MCF 10A (cell line): ENCODE results near the gene PPP1R12B. TPM values are rescaled to one million over a fixed set of nuclear protein-coding genes. Genes with fewer than 3 reads are reported as not detected.

Experiments
- Bru-seq: library from RNA; stranded (reverse); fragments of 400-500 nt; gene quantifications from one replicate; lab custom pipeline; 2021; lab: Mats Ljungman, UMichigan
- BruChase-seq, 2 experiments: library from RNA; stranded (reverse); fragments of 400-500 nt; gene quantifications; one replicate each; lab custom pipeline; 2021; lab: Mats Ljungman, UMichigan
- BruUV-seq: library from RNA; stranded (reverse); fragments of 400-500 nt; replicated peaks from 2 replicates; lab custom pipeline; 2021; lab: Mats Ljungman, UMichigan
- CTCF ChIA-PET: fragments of 300-600 bp; sonication (Branson Sonifier 250); formaldehyde crosslinking; extraction: SDS; loops from one replicate; lab custom pipeline; 2021; ENCODE audit warnings: antibody characterized with exemption, inconsistent platforms; lab: Yijun Ruan, JAX
- POLR2A ChIA-PET: fragments of 300-600, 350-650 bp; sonication (Branson Sonifier 250); formaldehyde crosslinking; extraction: SDS; loops from one replicate; lab custom pipeline; 2020; ENCODE audit warnings: antibody characterized with exemption, inconsistent platforms; lab: Yijun Ruan, JAX
- DNase-seq: peaks from one replicate; pipeline ENCODE4 v3.0.0-alpha.2; 2018; ENCODE audit not compliant: unreplicated experiment
- H3K27ac Mint-ChIP-seq: one replicate; pipeline ENCODE4 v1.8.0; 2022; ENCODE audit warnings: mild to moderate bottlenecking, low read depth, mixed read lengths; ENCODE audit not compliant: unreplicated experiment
- H3K27me3 Mint-ChIP-seq: one replicate; pipeline ENCODE4 v1.8.0; 2022; ENCODE audit warnings: mixed read lengths; ENCODE audit not compliant: insufficient read depth, unreplicated experiment
- H3K36me3 Mint-ChIP-seq: one replicate; pipeline ENCODE4 v1.8.0; 2022; ENCODE audit warnings: mild to moderate bottlenecking, moderate library complexity, mixed read lengths; ENCODE audit not compliant: insufficient read depth, unreplicated experiment
- H3K4me1 Mint-ChIP-seq: one replicate; pipeline ENCODE4 v1.8.0; 2022; ENCODE audit warnings: mixed read lengths; ENCODE audit not compliant: insufficient read depth, unreplicated experiment
- H3K4me3 Mint-ChIP-seq: one replicate; pipeline ENCODE4 v1.8.0; 2022; ENCODE audit warnings: mild to moderate bottlenecking, moderate library complexity, mixed read lengths; ENCODE audit not compliant: unreplicated experiment
- H3K9me3 Mint-ChIP-seq: one replicate; pipeline ENCODE4 v1.8.0; 2022; ENCODE audit warnings: mixed read lengths; ENCODE audit not compliant: unreplicated experiment
- CTCF ChIP-seq: fragments of 200-600 bp; IDR thresholded peaks from one replicate; pipeline ENCODE4 v1.8.0; 2022; ENCODE audit warnings: antibody characterized with exemption, mild to moderate bottlenecking; ENCODE audit not compliant: unreplicated experiment
- intact Hi-C: fragments of 100-400 bp; cut with micrococcal nuclease; formaldehyde crosslinking; loops from 2 replicates; pipeline ENCODE4 v1.14.1; 2022
- long read RNA-seq: library from polyadenylated mRNA; stranded (forward); transcript quantifications from one replicate; pipeline ENCODE4 v2.0.0, GENCODE V29; 2022
- total RNA-seq: library from RNA; stranded (reverse); gene quantifications from 2 replicates; pipeline ENCODE4 v1.2.3, GENCODE V29; 2022

The PPP1R12B gene
- total RNA-seq (31.1 and 33.8 TPM in 2 replicates), Bru-seq, nascent RNA (percentile 83 among the genes with signal in this experiment), BruChase-seq, experiment 1, labeled RNA remaining after a 6-hour chase (percentile 81 among the genes with signal in this experiment), BruChase-seq, experiment 2, labeled RNA remaining after a 2-hour chase (percentile 84 among the genes with signal in this experiment)
- long read RNA-seq, partial matches to known transcripts: 0 of 5 reads
- long read RNA-seq, other reads (novel, unspliced or antisense): 4 of 5 reads

GRCh38 chr1:202348509-202349205 is at the start of gene PPP1R12B:
Gene PPP1R12B (plus strand): TSS chr1:202348699. CDS start chr1:202348852, 153 bp downstream.
- Mint-ChIP-seq H3K4me1 (peaks cover 33% of the 10 kb centered on the region), H3K9me3 (no peaks in the 10 kb centered on the region), H3K27me3 (no peaks in the 10 kb centered on the region), H3K36me3 (no peaks in the 10 kb centered on the region), H3K27ac (peak within 1 kb of the TSS; percentile 78), H3K4me3 (peak within 1 kb of the TSS; percentile 81)
- TSS peak; percentile 79 for BruUV-seq
- intact Hi-C loops: no loop called here
- DNase-seq: peak; percentile 100
- POLR2A ChIA-PET: interaction anchor here (0.6 to 3.4 kb wide), 29 partner anchors 11 to 659 kb away, joined by 3 to 17 read pairs (median 3); partner anchors contain the start of genes KLHL12, PCAT6 and TMEM183A
- CTCF ChIA-PET: interaction anchor here (0.6 to 4.2 kb wide), 8 partner anchors 18 to 371 kb away, joined by 3 to 29 read pairs (median 3); no protein-coding TSS in a partner anchor
- TF ChIP-seq CTCF: no peak

- no peaks in the 10 kb centered on the region for H3K27me3 Mint-ChIP-seq
- no peak for TF ChIP-seq CTCF
- H3K9me3 Mint-ChIP-seq: no peaks in the 10 kb centered on the region
- no peaks in the 10 kb centered on the region for H3K4me1 Mint-ChIP-seq
- CTCF ChIA-PET: interaction anchor here (1.1 to 9.9 kb wide), 5 partner anchors 15 to 115 kb away, joined by 4 to 117 read pairs (median 6); partner anchors contain the start of gene LGR6
- DNase-seq: no peak
- no peak overlapping the region for H3K4me3 Mint-ChIP-seq
- POLR2A ChIA-PET: interaction anchor here (1.2 kb wide), 1 partner anchor 10 kb away, joined by 3 read pairs; no protein-coding TSS in a partner anchor
- no peaks in the 10 kb centered on the region for H3K36me3 Mint-ChIP-seq
- H3K27ac Mint-ChIP-seq: no peak overlapping the region
- intact Hi-C loops: no loop called here
- no TSS peak for BruUV-seq
Observed at GRCh38 chr1:202302166-202302565, 46.3 kb upstream of the PPP1R12B start.

GRCh38 chr1:202304375-202304774 is 44.1 kb upstream of the PPP1R12B start:
- Mint-ChIP-seq H3K27me3 (no peaks in the 10 kb centered on the region), H3K4me1 (no peaks in the 10 kb centered on the region), H3K9me3 (no peaks in the 10 kb centered on the region), H3K36me3 (no peaks in the 10 kb centered on the region), H3K4me3 (no peak overlapping the region), H3K27ac (no peak overlapping the region)
- no peak for TF ChIP-seq CTCF
- POLR2A ChIA-PET: no interaction called here
- intact Hi-C loops: no loop called here
- DNase-seq: no peak
- no TSS peak for BruUV-seq
- CTCF ChIA-PET: interaction anchor here (1.1 to 9.9 kb wide), 3 partner anchors 13 to 118 kb away, joined by 3 to 117 read pairs (median 105); no protein-coding TSS in a partner anchor

- ChIA-PET CTCF (interaction anchor here (0.6 to 9.9 kb wide), 5 partner anchors 12 to 151 kb away, joined by 3 to 117 read pairs (median 4); no protein-coding TSS in a partner anchor), POLR2A (interaction anchor here (1.2 kb wide), 1 partner anchor 8 kb away, joined by 4 read pairs; no protein-coding TSS in a partner anchor)
- Mint-ChIP-seq H3K27me3 (no peaks in the 10 kb centered on the region), H3K36me3 (no peaks in the 10 kb centered on the region), H3K9me3 (no peaks in the 10 kb centered on the region), H3K4me1 (no peaks in the 10 kb centered on the region), H3K4me3 (no peak overlapping the region), H3K27ac (no peak overlapping the region)
- no peak for TF ChIP-seq CTCF
- no peak for DNase-seq
- intact Hi-C loops: no loop called here
- BruUV-seq: no TSS peak
Observed at GRCh38 chr1:202305168-202305567, 43.3 kb upstream of the PPP1R12B start.
